HepG2 (cell line): ENCODE results near the gene OGG1. TPM values are rescaled to one million over a fixed set of nuclear protein-coding genes. Genes with fewer than 3 reads are reported as not detected.

Source experiments
- AKNA ChIP-seq: sonication (generic); formaldehyde crosslinking; IDR thresholded peaks from 2 replicates; pipeline ENCODE4 v1.4.0; 2020; ENCODE audit warnings: missing genetic modification reagents, borderline replicate concordance
- DPF2 ChIP-seq: sonication (generic); formaldehyde crosslinking; IDR thresholded peaks from 2 replicates; pipeline ENCODE4 v1.4.0; 2020; ENCODE audit warnings: mild to moderate bottlenecking, low read depth, missing genetic modification reagents, borderline replicate concordance
- HHEX ChIP-seq: IDR thresholded peaks from 2 replicates; pipeline ENCODE4 v1.6.1; 2016; ENCODE audit warnings: control low read depth
- HNRNPH1 ChIP-seq: fragments of 200-400 bp; formaldehyde crosslinking; optimal IDR thresholded peaks from 2 replicates; pipeline ENCODE3; 2017; ENCODE audit warnings: mild to moderate bottlenecking, low read depth, low read length
- HOXD1 ChIP-seq: sonication (generic); formaldehyde crosslinking; IDR thresholded peaks from 2 replicates; pipeline ENCODE4 v1.5.0; 2020; ENCODE audit warnings: missing genetic modification reagents
- JUN ChIP-seq: sonication (generic); formaldehyde crosslinking; IDR thresholded peaks from 2 replicates; pipeline ENCODE4 v1.4.0; 2020; ENCODE audit warnings: mild to moderate bottlenecking, missing genetic modification reagents
- KLF11 ChIP-seq: IDR thresholded peaks from 2 replicates; pipeline ENCODE4 v1.6.1; 2016; ENCODE audit warnings: missing compliant biosample characterization
- KMT2B ChIP-seq: IDR thresholded peaks from 2 replicates; pipeline ENCODE4 v1.6.1; 2016; ENCODE audit warnings: missing genetic modification reagents, missing compliant biosample characterization
- MAFG ChIP-seq: sonication (generic); formaldehyde crosslinking; IDR thresholded peaks from 2 replicates; pipeline ENCODE4 v1.5.1; 2020; ENCODE audit warnings: mild to moderate bottlenecking, missing genetic modification reagents
- NAIF1 ChIP-seq: sonication (generic); formaldehyde crosslinking; IDR thresholded peaks from 2 replicates; pipeline ENCODE4 v1.5.0; 2020; ENCODE audit warnings: mild to moderate bottlenecking, missing genetic modification reagents, borderline replicate concordance
- NFKBIZ ChIP-seq: IDR thresholded peaks from 2 replicates; pipeline ENCODE4 v1.6.1; 2018; ENCODE audit warnings: missing genetic modification reagents, missing compliant biosample characterization
- PATZ1 ChIP-seq: sonication (generic); formaldehyde crosslinking; IDR thresholded peaks from 2 replicates; pipeline ENCODE4 v1.4.0; 2020; ENCODE audit warnings: missing genetic modification reagents
- POLR2AphosphoS2 ChIP-seq: IDR thresholded peaks from 2 replicates; pipeline ENCODE4 v1.6.1; 2011; ENCODE audit warnings: low read depth, low read length, improper control_type of control experiment
- RARG ChIP-seq: sonication (generic); formaldehyde crosslinking; IDR thresholded peaks from 2 replicates; pipeline ENCODE4 v1.4.0; 2020; ENCODE audit warnings: low read depth, mild to moderate bottlenecking, missing genetic modification reagents
- SP140L ChIP-seq: sonication (generic); formaldehyde crosslinking; IDR thresholded peaks from 2 replicates; pipeline ENCODE4 v1.4.0; 2020; ENCODE audit warnings: missing genetic modification reagents, borderline replicate concordance
- ZBTB25 ChIP-seq: IDR thresholded peaks from 2 replicates; pipeline ENCODE4 v1.6.1; 2018; ENCODE audit warnings: missing genetic modification reagents
- ZNF121 ChIP-seq: sonication (generic); formaldehyde crosslinking; IDR thresholded peaks from 2 replicates; pipeline ENCODE4 v1.5.0; 2020; ENCODE audit warnings: mild to moderate bottlenecking, missing genetic modification reagents
- ZNF235 ChIP-seq: sonication (generic); formaldehyde crosslinking; IDR thresholded peaks from 2 replicates; pipeline ENCODE4 v1.8.1; 2023; ENCODE audit warnings: mild to moderate bottlenecking, missing genetic modification reagents, borderline replicate concordance
- ZNF33B ChIP-seq: sonication (generic); formaldehyde crosslinking; IDR thresholded peaks from 2 replicates; pipeline ENCODE4 v1.5.1; 2020; ENCODE audit warnings: mild to moderate bottlenecking, missing genetic modification reagents
- ZNF710 ChIP-seq: sonication (generic); formaldehyde crosslinking; IDR thresholded peaks from 2 replicates; pipeline ENCODE4 v1.5.0; 2020; ENCODE audit warnings: mild to moderate bottlenecking, missing genetic modification reagents, borderline replicate concordance
- ZNF720 ChIP-seq: sonication (generic); formaldehyde crosslinking; IDR thresholded peaks from 2 replicates; pipeline ENCODE4 v1.4.0; 2020; ENCODE audit warnings: missing genetic modification reagents
- ZSCAN30 ChIP-seq: sonication (generic); formaldehyde crosslinking; IDR thresholded peaks from 2 replicates; pipeline ENCODE4 v1.5.0; 2020; ENCODE audit warnings: mild to moderate bottlenecking, missing genetic modification reagents
- polyA plus RNA-seq, 8 experiments: library from polyadenylated mRNA; depleted of rRNA in 3 of 8; stranded (reverse) in 7 of 8; unstranded in 1 of 8; fragments of >200 nt; fragmentation: Illumina TruSeq in 4 of 8; extraction: Trizol in 4 of 8; gene quantifications; 2 replicates each; pipeline versions ENCODE4 v1.2.1 to v1.2.3, GENCODE V29; 2011 to 2016; ENCODE audit warnings: low read depth in 4 of 8, missing spikeins in 1 of 8, mixed read lengths in 1 of 8; ENCODE audit not compliant: insufficient read depth in 1 of 8
- total RNA-seq, 5 experiments: library from RNA; depleted of rRNA; stranded (reverse); fragments of >200 nt; fragmentation: Illumina TruSeq; extraction: Trizol; gene quantifications; 2 replicates each; pipeline ENCODE4 v1.2.3, GENCODE V29; 2016; ENCODE audit warnings: low read depth in 1 of 5

OGG1 gene
- total and polyA plus RNA-seq, 2 of the 13 experiments (the other 11 are each of a cell fraction or from before 2014, with no cell fraction given) = 28.7 to 33.2 TPM

GRCh38 chr3:9770276-9770812 is 20.6 kb downstream of the OGG1 start (continued):
- TF ChIP-seq AKNA (CRISPR knock-in tag) (no peak), SP140L (CRISPR knock-in tag) (no peak), DPF2 (CRISPR knock-in tag) (no peak), HNRNPH1 (no peak), NAIF1 (CRISPR knock-in tag) (no peak), POLR2AphosphoS2 (no peak), HHEX (CRISPR knock-in tag) (no peak), KMT2B (CRISPR knock-in tag) (no peak; the same call in 1 of the 2 replicates), JUN (CRISPR knock-in tag) (no peak), KLF11 (CRISPR knock-in tag) (no peak), HOXD1 (no peak), NFKBIZ (CRISPR knock-in tag) (no peak), ZNF121 (CRISPR knock-in tag) (no peak), ZNF720 (CRISPR knock-in tag) (no peak), RARG (CRISPR knock-in tag) (no peak), ZNF235 (CRISPR knock-in tag) (no peak), ZSCAN30 (CRISPR knock-in tag) (no peak), ZBTB25 (no peak), ZNF33B (CRISPR knock-in tag) (no peak), MAFG (CRISPR knock-in tag) (no peak), ZNF710 (CRISPR knock-in tag) (no peak), PATZ1 (CRISPR knock-in tag) (peak; percentile 55)
